Measurements from ENCODE around the gene KCNH1. TPM values are rescaled to one million over a fixed set of nuclear protein-coding genes. Genes with fewer than 3 reads are reported as not detected.
A peak's percentile ranks its signal among the peaks of the same experiment; 100 is the strongest.

KCNH1 gene
- polyA plus RNA-seq, 1 donor from 2014 or later, result 3.9 TPM

GRCh38 chr1:211148366-211148765, 14.4 kb upstream of the KCNH1 start:
- no peaks in the 10 kb centered on the region for H3K36me3 ChIP-seq (ENCODE audit: insufficient read depth, low read length)

GRCh38 chr1:211145944-211146343, 12.0 kb upstream of the KCNH1 start:
- H3K79me2 ChIP-seq (replicated peaks; ENCODE audit: insufficient read depth, low read length), result no peaks in the 10 kb centered on the region
- H4K20me1 ChIP-seq (ENCODE audit: insufficient read depth), result no peaks in the 10 kb centered on the region
- no peaks in the 10 kb centered on the region for H3F3A ChIP-seq (ENCODE audit: insufficient read depth, low read length, poor library complexity, severe bottlenecking)
- no peak overlapping the region for H3K9ac ChIP-seq (ENCODE audit: low read length)
- H3K36me3 ChIP-seq (ENCODE audit: insufficient read depth, low read length), result no peaks in the 10 kb centered on the region
- H2AFZ ChIP-seq (ENCODE audit: low read depth, low read length), result no peak overlapping the region
- H3K4me3 ChIP-seq (ENCODE audit: low read length), result no peak overlapping the region
- no peaks in the 10 kb centered on the region for H3K27me3 ChIP-seq (ENCODE audit: insufficient read depth, low read depth, low read length)
- no peaks in the 10 kb centered on the region for H3K9me3 ChIP-seq (ENCODE audit: low read length)
- H3K4me2 ChIP-seq (ENCODE audit: low read length), result no peak overlapping the region
- no peak overlapping the region for H3K27ac ChIP-seq (ENCODE audit: low read length)
- H3K9me2 ChIP-seq (ENCODE audit: insufficient read depth, low read length), result no peaks in the 10 kb centered on the region
- no peak for TF ChIP-seq MXI1 (conservative IDR thresholded peaks at IDR 0.05; ENCODE audit: poor library complexity, severe bottlenecking)

More at GRCh38 chr1:211148366-211148765, 14.4 kb upstream of the KCNH1 start:
- no peak overlapping the region for H3K9ac ChIP-seq (ENCODE audit: low read length)
- H3K27ac ChIP-seq (ENCODE audit: low read length), result no peak overlapping the region
- no peaks in the 10 kb centered on the region for H4K20me1 ChIP-seq (ENCODE audit: insufficient read depth)
- H3K9me3 ChIP-seq (ENCODE audit: low read length), result no peaks in the 10 kb centered on the region
- H2AFZ ChIP-seq (ENCODE audit: low read depth, low read length), result no peak overlapping the region
- H3K27me3 ChIP-seq (ENCODE audit: insufficient read depth, low read depth, low read length), result no peaks in the 10 kb centered on the region
- H3K9me2 ChIP-seq (ENCODE audit: insufficient read depth, low read length), result no peaks in the 10 kb centered on the region
- no peak overlapping the region for H3K4me3 ChIP-seq (ENCODE audit: low read length)
- no peaks in the 10 kb centered on the region for H3K79me2 ChIP-seq (replicated peaks; ENCODE audit: insufficient read depth, low read length)
- TF ChIP-seq SMC3 (conservative IDR thresholded peaks at IDR 0.05; ENCODE audit: poor library complexity) (no peak), POLR2AphosphoS5 (IDR thresholded peaks at IDR 0.05) (no peak), EP300 (conservative IDR thresholded peaks at IDR 0.05; ENCODE audit: poor library complexity, severe bottlenecking) (no peak), REST (IDR thresholded peaks at IDR 0.05; ENCODE audit: borderline replicate concordance) (no peak), CTCF (IDR thresholded peaks at IDR 0.05; ENCODE audit: poor library complexity, severe bottlenecking) (no peak), TAF1 (IDR thresholded peaks at IDR 0.05; ENCODE audit: low read depth) (no peak), RAD21 (conservative IDR thresholded peaks at IDR 0.05) (no peak)
- H3K4me2 ChIP-seq (ENCODE audit: low read length), result no peak overlapping the region
- no peaks in the 10 kb centered on the region for H3F3A ChIP-seq (ENCODE audit: insufficient read depth, low read length, poor library complexity, severe bottlenecking)

GRCh38 chr1:211135342-211135950, 1.5 kb upstream of the KCNH1 start:
- Histone ChIP-seq H3K27me3 (ENCODE audit: insufficient read depth, low read depth, low read length) (peaks cover 5% of the 10 kb centered on the region), H3K9ac (ENCODE audit: low read length) (no peak overlapping the region), H3K9me2 (ENCODE audit: insufficient read depth, low read length) (no peaks in the 10 kb centered on the region), H3K4me3 (ENCODE audit: low read length) (no peak overlapping the region), H4K20me1 (ENCODE audit: insufficient read depth) (no peaks in the 10 kb centered on the region), H3K27ac (ENCODE audit: low read length) (no peak overlapping the region), H2AFZ (ENCODE audit: low read depth, low read length) (no peak overlapping the region), H3K9me3 (ENCODE audit: low read length) (no peaks in the 10 kb centered on the region), H3F3A (ENCODE audit: insufficient read depth, low read length, poor library complexity, severe bottlenecking) (no peaks in the 10 kb centered on the region), H3K36me3 (ENCODE audit: insufficient read depth, low read length) (no peaks in the 10 kb centered on the region), H3K79me2 (replicated peaks; ENCODE audit: insufficient read depth, low read length) (no peaks in the 10 kb centered on the region), H3K4me2 (ENCODE audit: low read length) (no peak overlapping the region)
- TF ChIP-seq CTCF (IDR thresholded peaks at IDR 0.05; ENCODE audit: poor library complexity, severe bottlenecking) (peak; percentile 89), TAF1 (IDR thresholded peaks at IDR 0.05; ENCODE audit: low read depth) (no peak), RAD21 (conservative IDR thresholded peaks at IDR 0.05) (peak; percentile 94), SMC3 (conservative IDR thresholded peaks at IDR 0.05; ENCODE audit: poor library complexity) (peak; percentile 93)

Data from neural cell (in vitro differentiated cells).